HL-60/S4 treated with phorbol 12-myristate 13-acetate at 8.2 ng/mL for 4 days and 3 days (cell line): Measurements from ENCODE around the gene LUZP1.

ENCODE experiments used
- in situ Hi-C: fragments of 300-500 bp; cut with MboI; formaldehyde crosslinking; loops from 2 replicates; pipeline ENCODE4 v1.15.0; 2022; ENCODE audit warnings: low sequenced_read_pairs

LUZP1 gene

GRCh38 chr1:23118957-23119792 is 49.5 kb downstream of the LUZP1 start:
- in situ Hi-C loops: no loop called here

GRCh38 chr1:23118407-23118806 is 50.2 kb downstream of the LUZP1 start:
- in situ Hi-C loops: no loop called here

- in situ Hi-C loops: no loop called here
Observed at GRCh38 chr1:23116921-23117699, 51.5 kb downstream of the LUZP1 start.

GRCh38 chr1:23116216-23116836 is 52.3 kb downstream of the LUZP1 start:
- in situ Hi-C loops: no loop called here

GRCh38 chr1:23114424-23115079 is 54.1 kb downstream of the LUZP1 start:
- in situ Hi-C loops: no loop called here

GRCh38 chr1:23111600-23112535 is 56.8 kb downstream of the LUZP1 start:
- in situ Hi-C loops: no loop called here

GRCh38 chr1:23110391-23110790 is 58.3 kb downstream of the LUZP1 start:
- in situ Hi-C loops: no loop called here

- in situ Hi-C loops: no loop called here
Observed at GRCh38 chr1:23108918-23109533, 59.6 kb downstream of the LUZP1 start.

GRCh38 chr1:23103001-23103889 is 65.4 kb downstream of the LUZP1 start:
- in situ Hi-C loops: no loop called here

GRCh38 chr1:23102289-23102688 is 66.4 kb downstream of the LUZP1 start:
- in situ Hi-C loops: no loop called here

GRCh38 chr1:23101887-23102286 is 66.8 kb downstream of the LUZP1 start:
- in situ Hi-C loops: no loop called here

- in situ Hi-C loops: no loop called here
Observed at GRCh38 chr1:23101101-23101827, 67.4 kb downstream of the LUZP1 start.

GRCh38 chr1:23100074-23100748 is 68.4 kb downstream of the LUZP1 start:
- in situ Hi-C loops: no loop called here

- in situ Hi-C loops: loop anchor here (5.0 kb wide), 1 partner anchor 83 kb away; no protein-coding TSS in a partner anchor
Observed at GRCh38 chr1:23099171-23099536, 69.5 kb downstream of the LUZP1 start.

GRCh38 chr1:23098463-23099170 is 70.0 kb downstream of the LUZP1 start:
- in situ Hi-C loops: loop anchor here (5.0 kb wide), 1 partner anchor 84 kb away; no protein-coding TSS in a partner anchor

GRCh38 chr1:23097316-23097715 is 71.3 kb downstream of the LUZP1 start:
- in situ Hi-C loops: loop anchor here (5.0 kb wide), 1 partner anchor 85 kb away; no protein-coding TSS in a partner anchor

GRCh38 chr1:23092447-23092846 is 76.2 kb downstream of the LUZP1 start:
- in situ Hi-C loops: no loop called here
